ENCODE measurements around the gene CMTR1.

GRCh38 chr6:37492236-37492972 lies 59.4 kb downstream of the CMTR1 start:
- TF ChIP-seq CTCF (conservative IDR thresholded peaks at IDR 0.05; ENCODE audit: low read length) (no peak), EZH2phosphoT487 (IDR thresholded peaks at IDR 0.05; ENCODE audit: borderline replicate concordance, low read depth, low read length) (no peak)
